Measurements from ENCODE around the gene CPM.

GRCh38 chr12:68903511-68903910 lies 29.5 kb downstream of the CPM start:
- no peak for TF ChIP-seq POLR2A (IDR thresholded peaks at IDR 0.05; ENCODE audit: low read length)
- TF ChIP-seq CTCF (IDR thresholded peaks at IDR 0.05): no peak
- TF ChIP-seq EP300 (IDR thresholded peaks at IDR 0.05): no peak
- TF ChIP-seq RFX5 (IDR thresholded peaks at IDR 0.05): no peak
- no peak for TF ChIP-seq CHD2 (IDR thresholded peaks at IDR 0.05; ENCODE audit: low read length, partially characterized antibody)
- no peak for TF ChIP-seq ESRRA (IDR thresholded peaks at IDR 0.05; ENCODE audit: borderline replicate concordance, low read length)
- no peak for TF ChIP-seq MAX (IDR thresholded peaks at IDR 0.05)
- TF ChIP-seq CEBPB (IDR thresholded peaks at IDR 0.05): no peak
- no peak for TF ChIP-seq SREBF2 (IDR thresholded peaks at IDR 0.05)
- TF ChIP-seq HOXA7 (CRISPR knock-in tag; IDR thresholded peaks at IDR 0.05): no peak
- TF ChIP-seq BHLHE40 (IDR thresholded peaks at IDR 0.05; ENCODE audit: low read depth, low read length): no peak
- TF ChIP-seq MYC (IDR thresholded peaks at IDR 0.05; ENCODE audit: borderline replicate concordance, low read length): no peak
- no peak for TF ChIP-seq RAD21 (conservative IDR thresholded peaks at IDR 0.05 in 1 of 2, IDR thresholded peaks at IDR 0.05 in 1 of 2)

Measured in A549 (cell line).